Brain pericyte (primary cell): ENCODE measurements around the gene KRTAP10-3.
"Not testable (repeated sequence)": the region's sequence is repeated elsewhere in the genome, so short reads cannot be mapped to it uniquely, and the experiment has no call there.

ENCODE experiments used
- DNase-seq: peaks from one replicate; pipeline ENCODE4 v3.0.0-alpha.2; 2012; ENCODE audit warnings: low read depth, low spot score

Gene KRTAP10-3, protein sequence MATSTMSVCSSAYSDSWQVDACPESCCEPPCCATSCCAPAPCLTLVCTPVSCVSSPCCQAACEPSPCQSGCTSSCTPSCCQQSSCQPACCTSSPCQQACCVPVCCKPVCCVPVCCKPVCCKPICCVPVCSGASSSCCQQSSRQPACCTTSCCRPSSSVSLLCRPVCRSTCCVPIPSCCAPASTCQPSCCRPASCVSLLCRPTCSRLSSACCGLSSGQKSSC

DNA sequence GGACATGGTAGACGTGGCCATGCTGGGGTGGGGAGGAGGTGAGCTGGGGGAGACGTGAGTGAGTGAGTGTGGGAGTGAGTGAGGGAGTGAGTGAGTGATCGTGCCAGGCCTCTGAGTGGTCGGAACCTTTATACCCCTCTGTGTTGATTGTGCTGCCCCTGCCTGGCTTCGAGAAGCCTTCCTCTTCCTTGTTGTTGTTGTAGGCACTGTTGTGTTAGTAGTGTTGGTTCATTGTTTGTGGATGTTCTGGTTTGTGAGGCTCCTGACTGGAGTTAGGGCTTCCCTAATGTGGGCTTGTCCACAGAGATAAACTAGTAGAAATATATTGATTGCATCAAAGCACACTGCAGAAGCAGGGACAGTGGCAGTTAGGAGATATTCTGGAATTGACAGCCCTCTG, at the start of gene KRTAP10-3:
TSS of gene KRTAP10-3 (minus strand) at position 101 of the 400 bp plus-strand sequence. CDS start at position 21, 80 bp downstream.
- DNase-seq, result no peak

DNA sequence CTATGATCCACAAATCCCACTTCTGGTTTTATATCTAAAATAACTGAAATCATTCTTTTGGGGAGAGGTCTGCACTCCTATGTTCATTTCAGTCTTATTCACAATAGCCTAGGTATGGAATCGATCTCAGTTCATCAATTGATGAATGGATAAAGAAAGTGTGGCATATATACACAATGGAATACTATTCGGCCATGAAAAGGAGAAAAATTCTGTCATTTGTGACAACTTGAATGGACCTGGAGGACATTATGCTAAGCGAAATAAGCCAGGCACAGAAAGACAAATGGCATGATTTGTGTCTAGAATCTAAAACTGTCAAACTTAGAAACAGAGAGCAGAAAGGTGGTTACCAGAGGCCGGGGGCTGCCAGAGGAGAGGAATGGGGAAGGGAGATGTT, 47.9 kb upstream of the KRTAP10-3 start:
- DNase-seq, result no peak

DNA sequence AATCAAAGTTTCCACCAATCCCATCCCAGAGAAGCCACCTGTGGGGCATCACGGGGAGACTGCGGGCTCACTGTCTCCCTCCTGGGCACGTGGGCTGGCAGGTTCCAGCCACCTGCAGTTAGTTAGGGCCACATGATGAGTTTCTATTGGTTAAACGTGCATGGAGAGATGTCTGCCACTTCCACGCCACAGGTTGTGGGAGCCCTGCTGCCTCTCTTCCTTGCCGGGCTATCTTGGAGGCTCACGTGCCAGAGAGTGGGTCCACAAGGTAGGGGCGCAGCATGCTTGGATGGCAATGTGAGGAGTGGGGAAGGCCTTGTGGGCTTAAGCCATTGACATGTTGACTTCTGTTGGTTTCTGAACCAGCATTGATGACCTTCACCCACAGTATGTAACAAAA, 45.3 kb upstream of the KRTAP10-3 start:
- DNase-seq, result no peak

DNA sequence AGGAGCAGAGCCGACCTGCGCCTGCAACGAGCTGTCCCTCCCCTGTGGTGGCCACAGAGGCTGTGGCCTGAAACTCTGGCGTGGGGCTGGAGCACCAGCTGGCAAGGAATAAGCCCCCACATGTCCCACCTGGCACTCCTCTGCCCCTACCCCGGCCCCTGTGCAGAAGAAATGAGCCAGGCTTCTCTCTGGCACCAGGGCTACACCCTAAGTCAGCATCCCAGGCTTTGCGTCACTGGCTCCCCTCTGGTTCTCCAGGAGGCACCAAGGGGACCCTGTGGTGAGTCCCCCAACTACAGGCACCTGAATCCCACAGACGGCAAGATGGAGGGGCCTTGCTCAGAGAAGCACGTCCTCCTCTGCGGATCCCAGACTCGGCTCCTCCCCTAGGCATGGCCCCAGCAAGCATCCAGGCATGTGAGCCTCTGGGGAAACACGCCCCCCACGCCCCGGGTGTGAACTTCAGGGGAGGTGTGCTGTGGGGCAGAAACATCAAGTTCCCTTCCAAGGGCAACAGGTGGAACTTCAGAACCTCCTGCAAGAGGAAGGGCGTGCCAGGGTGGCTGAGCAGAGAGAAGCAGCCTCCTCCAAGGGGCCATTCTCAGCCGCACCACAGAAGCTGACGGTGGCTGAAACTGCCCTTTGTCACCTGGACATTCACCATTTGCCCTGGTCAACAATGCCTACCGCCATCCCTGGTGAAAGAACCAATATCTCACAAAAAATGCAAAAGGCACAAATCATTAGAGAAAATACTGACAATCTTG, 44.7 kb upstream of the KRTAP10-3 start:
- DNase-seq, result no peak

DNA sequence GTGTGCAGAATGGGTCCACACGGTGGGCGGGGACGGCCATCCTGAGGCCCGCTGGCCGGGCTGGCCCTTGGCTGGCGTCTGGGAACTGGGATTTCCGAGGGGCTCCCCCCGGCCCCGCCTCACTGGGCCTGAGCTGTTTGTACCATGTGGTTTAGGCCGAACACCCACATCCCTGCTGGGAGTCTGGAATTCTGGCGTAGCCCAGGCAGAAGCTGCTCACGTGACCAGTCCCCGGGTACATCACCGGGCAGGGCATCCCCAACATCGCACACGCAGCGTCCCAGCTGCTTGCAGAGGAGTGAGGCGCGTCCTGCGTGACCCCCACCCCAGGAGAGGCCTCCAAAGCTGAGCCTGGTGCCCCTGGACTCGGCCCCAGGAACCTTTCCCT, 43.9 kb upstream of the KRTAP10-3 start:
- no peak for DNase-seq

DNA sequence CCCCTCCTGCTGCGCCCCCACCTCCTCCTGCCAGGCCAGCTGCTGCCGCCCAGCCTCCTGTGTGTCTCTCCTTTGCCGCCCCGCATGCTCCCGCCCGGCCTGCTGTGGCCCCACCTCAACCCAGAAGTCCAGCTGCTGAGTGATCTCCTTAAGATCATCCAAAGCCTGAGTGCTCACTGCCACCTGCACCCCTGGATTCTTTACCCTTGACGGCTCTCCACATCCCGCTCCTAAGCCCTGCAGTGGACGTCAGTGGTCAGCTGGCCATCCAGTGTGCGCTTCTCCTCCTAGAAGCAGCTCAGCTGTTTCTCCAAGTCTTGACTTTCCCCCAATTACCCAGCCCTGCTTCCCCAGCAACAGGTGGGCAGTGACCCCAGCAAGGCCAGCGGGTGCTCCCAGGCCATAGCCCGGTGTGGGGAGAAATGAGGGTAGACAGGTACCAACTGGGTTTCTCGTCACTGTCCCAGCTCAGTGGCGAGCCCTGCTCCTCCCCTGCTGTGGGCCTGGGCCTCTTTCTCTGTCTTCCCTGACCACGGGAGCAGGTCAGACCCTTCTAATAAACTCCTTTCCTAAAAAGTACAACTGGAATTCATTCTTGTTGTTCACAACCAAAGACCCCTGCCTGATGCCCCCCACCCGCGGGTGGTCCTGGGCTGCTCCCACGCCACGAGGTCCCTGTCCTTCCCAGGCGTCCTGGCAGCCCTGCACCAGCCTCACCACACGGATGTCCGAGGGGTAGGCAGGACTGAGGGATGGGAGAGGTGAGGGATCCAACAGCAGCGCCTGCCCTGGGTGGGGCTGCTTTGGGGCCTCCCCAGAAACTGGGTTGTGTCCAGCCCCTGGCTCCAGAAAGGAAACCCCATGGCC, 43.2 kb upstream of the KRTAP10-3 start:
- no peak for DNase-seq

DNA sequence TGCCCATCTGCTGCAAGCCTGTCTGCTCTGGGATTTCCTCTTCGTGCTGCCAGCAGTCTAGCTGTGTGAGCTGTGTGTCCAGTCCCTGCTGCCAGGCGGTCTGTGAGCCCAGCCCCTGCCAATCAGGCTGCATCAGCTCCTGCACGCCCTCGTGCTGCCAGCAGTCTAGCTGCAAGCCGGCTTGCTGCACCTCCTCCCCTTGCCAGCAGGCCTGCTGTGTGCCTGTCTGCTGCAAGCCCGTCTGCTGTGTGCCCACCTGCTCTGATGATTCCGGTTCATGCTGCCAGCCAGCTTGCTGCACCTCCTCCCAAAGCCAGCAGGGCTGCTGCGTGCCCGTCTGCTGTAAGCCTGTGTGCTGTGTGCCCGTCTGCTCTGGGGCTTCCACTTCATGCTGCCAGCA, 42.5 kb upstream of the KRTAP10-3 start:
- DNase-seq, result not testable (repeated sequence)

DNA sequence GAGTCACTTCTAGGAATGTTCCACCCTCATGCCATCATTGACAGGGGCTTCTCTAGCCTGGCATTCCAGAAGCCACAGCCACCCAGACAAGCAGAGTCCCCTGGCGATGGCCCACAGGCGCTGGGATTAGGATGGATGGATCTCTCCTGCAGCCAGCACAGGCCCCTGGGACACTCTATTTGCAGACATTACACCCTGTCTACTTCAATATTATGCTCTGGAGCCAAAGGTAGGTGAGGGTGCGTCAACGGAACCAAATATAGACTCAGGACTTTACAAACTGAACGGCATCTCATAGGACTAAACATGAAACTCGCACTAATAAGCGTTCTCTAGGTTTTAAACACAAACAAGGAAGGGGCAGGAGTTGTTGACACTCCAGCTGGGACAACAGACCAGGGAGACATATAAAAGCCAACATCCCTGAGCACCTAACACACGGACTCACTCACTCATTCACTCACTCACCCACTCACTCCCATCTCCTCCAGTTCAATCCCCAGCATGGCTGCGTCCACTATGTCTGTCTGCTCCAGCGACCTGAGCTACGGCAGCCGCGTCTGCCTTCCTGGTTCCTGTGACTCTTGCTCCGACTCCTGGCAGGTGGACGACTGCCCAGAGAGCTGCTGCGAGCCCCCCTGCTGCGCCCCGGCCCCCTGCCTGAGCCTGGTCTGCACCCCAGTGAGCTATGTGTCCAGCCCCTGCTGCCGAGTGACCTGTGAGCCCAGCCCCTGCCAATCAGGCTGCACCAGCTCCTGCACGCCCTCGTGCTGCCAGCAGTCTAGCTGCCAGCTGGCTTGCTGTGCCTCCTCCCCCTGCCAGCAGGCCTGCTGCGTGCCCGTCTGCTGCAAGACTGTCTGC, 41.8 kb upstream of the KRTAP10-3 start, which contains the start of gene KRTAP10-7:
TSS of gene KRTAP10-7 (plus strand) at position 480 of the 861 bp plus-strand sequence. CDS start at position 505, 25 bp downstream.
- not testable (repeated sequence) for DNase-seq

DNA sequence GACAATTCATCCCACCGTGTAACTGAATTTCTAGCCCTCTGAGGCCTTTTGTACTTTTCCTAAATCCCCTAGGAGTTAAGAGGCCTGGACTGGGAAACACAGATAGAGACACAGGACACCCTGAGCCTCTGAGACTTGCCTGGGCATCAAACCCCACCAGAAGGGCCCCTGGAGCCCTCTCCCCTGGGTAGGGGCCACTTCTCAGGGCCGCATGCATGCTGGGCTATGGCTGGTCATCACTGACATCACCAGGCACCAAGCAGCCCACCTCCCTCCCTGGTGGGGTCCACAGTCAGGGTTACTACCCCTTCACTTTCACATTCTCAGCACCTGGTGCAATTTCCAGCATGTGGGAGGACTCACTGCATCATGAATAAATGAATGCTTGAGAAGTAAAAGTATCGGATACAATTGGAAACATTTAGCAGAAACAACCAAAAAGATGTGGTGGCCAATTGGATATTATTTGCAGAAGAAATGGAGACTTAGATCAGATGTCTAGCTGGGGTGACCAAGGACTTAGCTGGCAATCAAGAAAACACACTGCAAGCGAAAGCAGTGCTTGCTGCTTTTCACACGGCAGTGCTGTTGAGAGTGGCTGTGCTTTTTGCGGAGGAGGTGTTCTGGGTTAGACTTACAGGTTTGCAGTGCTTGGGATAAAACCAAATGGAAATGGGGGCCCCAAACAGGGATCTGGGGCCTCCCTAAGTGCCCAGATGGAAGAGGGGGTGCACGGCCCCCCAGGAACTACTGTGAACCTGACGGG, 40.9 kb upstream of the KRTAP10-3 start:
- no peak for DNase-seq

DNA sequence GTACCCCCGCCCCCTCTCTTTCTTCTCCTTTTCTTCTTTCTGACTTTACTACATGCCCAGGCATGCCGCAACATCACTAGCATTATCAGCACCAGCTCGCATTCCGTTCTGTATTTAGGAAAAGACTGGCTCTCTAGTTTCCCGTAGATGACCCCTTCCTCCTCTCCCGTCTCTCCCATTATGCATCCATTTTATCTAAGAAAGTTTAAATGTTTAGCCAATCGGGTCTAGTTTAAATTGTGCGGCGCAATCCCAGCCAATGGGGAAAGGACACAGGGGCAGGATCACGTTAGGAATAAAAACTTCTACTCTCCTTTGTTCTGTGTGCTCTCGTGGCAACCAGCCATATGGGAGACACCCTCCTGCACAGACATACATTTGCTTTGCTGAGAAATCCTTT, 39.5 kb upstream of the KRTAP10-3 start:
- DNase-seq, result no peak

DNA sequence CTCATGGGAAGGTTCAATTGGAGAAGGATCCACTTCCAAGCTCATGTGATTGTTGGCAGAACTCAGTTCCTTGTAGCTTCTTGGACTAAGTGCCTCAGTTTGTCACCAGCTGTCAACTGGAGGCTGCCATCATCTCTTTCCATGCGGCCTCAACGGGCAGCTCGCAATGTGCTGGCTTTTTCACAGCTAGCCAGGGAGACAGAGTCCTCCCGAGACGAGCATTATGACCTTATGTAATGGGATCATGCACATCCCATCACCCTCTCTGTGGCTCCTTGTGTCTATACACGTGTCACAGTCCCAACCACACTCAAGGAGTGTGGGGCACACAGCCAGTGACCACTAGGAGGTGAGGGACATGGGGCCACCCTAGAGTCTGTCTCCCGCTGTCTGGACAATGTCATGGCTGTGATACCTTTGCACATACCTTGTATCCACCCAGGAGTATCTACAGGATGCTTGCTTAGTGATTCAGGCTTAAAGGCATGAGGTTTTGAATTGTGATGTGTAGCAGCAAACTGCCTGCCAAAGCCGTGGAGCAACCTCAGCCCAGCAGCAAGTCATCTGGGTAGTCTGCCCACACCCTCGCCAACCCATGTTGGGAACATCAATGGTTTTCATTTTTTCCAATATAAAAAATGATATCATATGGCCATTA, 37.6 kb upstream of the KRTAP10-3 start:
- DNase-seq, result no peak

DNA sequence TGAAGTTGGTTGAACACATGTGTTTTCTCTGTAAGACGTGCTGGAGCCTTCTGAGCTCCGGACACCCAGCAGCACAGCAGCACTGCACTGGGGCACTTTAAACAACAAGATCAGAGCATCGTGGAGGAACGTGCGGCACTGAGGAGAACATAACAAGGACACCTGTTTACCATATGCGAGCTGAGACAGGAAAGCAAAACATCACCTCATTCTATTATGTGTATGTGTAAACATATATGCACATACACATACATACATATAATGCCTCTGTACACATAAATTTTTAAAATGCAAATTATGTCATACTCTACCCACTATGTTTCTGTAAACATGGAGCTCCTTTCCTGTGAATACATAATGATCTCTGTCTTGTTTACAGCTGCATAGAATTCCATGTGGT, 36.9 kb upstream of the KRTAP10-3 start:
- DNase-seq, result no peak

DNA sequence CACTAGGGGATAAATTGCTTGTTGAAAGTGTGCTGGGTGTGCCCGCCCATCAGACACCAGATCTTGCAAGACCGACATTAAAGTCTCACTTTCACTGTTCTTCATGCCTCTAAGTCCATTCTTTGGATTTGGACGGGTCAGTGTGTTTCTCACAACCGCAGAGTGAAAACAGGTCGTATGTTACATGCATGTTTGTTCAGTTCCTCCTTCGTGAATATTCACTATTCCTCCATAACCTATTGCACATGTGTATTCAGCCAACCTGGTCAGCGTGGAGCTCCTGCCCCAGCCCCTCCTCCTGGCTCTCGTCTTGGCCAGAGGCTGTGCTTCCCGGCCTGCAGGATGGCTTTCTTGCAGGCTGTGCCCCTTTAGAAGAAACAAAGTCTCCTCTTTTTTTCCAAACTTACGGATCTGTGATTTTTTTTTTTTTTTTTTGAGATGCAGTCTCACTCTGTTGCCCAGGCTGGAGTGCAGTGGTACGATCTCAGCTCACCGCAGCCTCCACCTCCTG, 35.9 kb upstream of the KRTAP10-3 start:
- DNase-seq, result no peak

DNA sequence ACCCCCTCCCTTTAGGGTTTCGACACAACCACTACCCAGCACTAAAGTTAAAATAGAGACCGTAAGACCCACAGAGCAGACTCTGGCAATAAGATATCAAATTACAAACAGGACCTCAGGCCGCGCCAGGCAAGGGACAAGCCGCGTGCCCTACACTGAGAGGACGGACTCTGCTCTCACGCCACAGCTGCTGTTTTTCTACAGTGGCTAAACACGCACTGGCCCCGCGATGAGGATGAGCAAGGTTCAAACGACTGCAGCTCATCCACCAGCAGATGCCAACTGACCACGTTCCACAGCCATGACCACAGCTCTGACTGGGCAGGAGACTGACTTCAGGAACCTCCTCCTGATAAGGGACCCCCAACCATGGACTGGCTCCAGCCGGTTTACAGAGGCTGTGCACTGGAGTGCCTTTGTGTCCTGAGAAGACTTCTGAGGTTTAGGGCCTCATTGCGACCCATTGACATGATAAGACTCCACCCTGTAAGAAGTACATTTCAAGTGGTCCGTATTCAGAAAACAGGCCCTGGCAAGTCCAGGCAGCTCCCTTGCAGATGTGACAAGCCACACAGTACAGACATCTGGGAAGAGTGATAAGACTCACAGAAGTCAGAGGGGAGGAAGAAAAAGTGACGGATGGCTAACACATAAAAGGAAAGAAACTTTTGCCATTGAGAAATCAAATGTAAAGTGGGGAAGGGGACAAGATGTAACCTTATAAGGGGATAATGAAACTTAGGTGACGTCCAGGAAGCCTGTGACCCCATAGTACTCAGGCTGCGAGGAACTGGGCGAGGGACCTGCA, 35.2 kb upstream of the KRTAP10-3 start:
- no peak for DNase-seq

DNA sequence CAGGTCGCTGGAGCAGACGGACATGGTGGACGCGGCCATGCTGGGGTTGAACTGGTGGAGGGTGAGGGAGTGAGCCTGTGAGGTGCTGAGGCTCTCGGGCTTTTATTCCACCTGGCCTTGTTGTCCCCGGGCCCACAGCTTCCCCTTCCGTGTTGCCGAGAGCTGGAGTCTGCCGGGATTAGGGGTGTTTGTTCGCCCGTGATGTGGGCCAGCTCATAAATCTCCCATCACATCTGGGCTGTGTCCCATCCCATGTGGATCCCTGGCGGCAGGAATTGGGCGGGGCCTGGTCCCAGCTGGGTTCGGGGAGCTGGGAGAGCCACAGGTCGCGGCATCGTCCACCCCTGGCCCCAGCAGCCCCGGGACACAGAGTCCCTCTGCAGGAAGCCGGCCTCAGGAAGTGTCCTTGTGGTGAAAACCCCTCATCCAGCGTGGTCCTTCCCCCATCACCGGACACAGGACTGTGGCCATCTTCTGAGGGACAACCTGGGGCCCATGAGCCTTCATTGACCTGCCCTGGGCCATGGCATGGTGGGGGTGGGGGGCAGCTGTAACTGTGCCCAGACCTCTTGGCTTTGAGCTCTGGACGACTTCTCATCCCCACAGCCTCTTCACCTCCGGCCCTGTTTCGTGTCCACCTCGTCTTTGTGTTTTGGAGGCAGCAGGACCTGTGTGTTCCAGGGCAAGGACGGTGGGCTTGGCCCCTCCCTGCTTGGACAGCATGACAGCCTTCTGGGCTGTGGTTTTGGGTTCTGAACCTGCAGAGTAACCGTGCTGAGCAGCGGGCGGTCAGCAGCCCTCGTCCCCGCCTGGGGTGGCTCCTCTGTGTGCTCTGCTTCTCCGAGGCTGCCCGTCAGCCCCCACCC, 34.1 kb upstream of the KRTAP10-3 start, which contains the start of gene KRTAP10-6:
TSS of gene KRTAP10-6 (minus strand) at position 60 of the 866 bp plus-strand sequence. CDS start at position 39, 21 bp downstream.
- DNase-seq, result no peak

DNA sequence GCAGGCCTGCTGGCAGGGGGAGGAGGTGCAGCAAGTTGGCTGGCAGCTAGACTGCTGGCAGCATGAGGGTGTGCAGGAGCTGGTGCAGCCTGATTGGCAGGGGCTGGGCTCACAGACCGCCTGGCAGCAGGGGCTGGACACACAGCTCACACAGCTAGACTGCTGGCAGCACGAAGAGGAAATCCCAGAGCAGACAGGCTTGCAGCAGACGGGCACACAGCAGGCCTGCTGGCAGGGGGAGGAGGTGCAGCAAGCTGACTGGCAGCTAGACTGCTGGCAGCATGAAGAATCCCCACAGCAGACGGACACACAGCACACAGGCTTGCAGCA, 33.2 kb upstream of the KRTAP10-3 start:
- DNase-seq, result not testable (repeated sequence)

DNA sequence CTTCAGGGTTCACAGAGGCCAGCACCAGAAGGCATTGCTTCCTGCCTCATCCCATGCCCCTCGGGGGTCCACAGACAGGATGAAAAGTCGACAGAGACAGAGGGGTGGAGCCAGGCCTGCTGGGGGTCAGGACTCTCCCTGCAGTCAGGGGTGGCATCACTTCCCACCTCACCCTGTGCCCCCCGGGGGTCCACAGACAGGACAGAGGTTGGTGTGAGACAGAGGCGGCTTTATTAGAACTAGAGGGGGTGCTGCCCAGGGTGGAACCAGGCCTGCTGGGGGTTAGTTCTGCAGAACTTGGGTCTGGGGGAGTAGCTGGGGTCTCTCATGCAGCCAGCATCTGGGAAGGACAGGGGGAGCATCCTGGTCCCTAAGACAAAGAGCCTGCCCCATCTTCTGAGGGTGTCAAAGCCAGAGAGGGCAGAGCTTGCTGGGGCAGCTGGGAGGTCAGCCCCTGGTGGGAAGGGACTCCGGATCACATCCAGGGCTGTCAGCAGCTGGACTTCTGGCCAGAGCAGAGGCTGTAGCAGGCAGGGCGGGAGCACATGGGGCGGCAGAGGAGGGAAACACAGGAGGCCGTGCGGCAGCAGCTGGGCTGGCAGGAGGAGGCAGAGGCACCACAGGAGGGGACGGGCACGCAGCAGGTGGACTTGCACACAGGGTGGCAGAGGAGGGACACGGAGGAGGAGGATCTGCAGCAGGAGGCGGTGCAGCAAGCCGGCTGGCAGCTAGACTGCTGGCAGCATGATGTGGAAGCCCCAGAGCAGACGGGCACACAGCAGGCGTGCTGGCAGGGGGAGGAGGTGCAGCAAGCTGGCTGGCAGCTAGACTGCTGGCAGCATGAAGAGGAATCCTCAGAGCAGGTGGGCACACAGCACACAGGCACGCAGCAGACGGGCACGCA, 32.6 kb upstream of the KRTAP10-3 start:
- DNase-seq, result not testable (repeated sequence)
